Measurements from ENCODE around the gene GARIN5A.

Gene GARIN5A

GRCh38 chr19:50478901-50479715, 2.5 kb upstream of the GARIN5A start:
- H3K27ac ChIP-seq (replicated peaks), result no peak overlapping the region
- no peak for DNase-seq (ENCODE audit: low read depth in 1 of 2, low spot score in 1 of 2)
- TF ChIP-seq SPI1 (IDR thresholded peaks at IDR 0.05; ENCODE audit: borderline replicate concordance, low read depth), result no peak
- no peak for TF ChIP-seq POLR2AphosphoS5 (IDR thresholded peaks at IDR 0.05; ENCODE audit: low read depth)
- TF ChIP-seq REST (IDR thresholded peaks at IDR 0.05; ENCODE audit: insufficient replicate concordance, low read depth), result no peak
- TF ChIP-seq CTCF (IDR thresholded peaks at IDR 0.05; ENCODE audit: insufficient read depth, low read length), result peak; percentile 10
- H3K4me3 ChIP-seq (replicated peaks; ENCODE audit: insufficient read depth, low read length), result no peak overlapping the region
- H3K27me3 ChIP-seq (ENCODE audit: insufficient read depth, poor library complexity, severe bottlenecking), result no peaks in the 10 kb centered on the region

- no peak overlapping the region for H3K27ac ChIP-seq (replicated peaks)
- TF ChIP-seq SPI1 (IDR thresholded peaks at IDR 0.05; ENCODE audit: borderline replicate concordance, low read depth), result no peak
- TF ChIP-seq CTCF (IDR thresholded peaks at IDR 0.05; ENCODE audit: insufficient read depth, low read length), result no peak
- TF ChIP-seq GABPA (IDR thresholded peaks at IDR 0.05; ENCODE audit: low read depth), result no peak
- no peak for TF ChIP-seq REST (IDR thresholded peaks at IDR 0.05; ENCODE audit: insufficient replicate concordance, low read depth)
- TF ChIP-seq POLR2AphosphoS5 (IDR thresholded peaks at IDR 0.05; ENCODE audit: low read depth), result no peak
- H3K27me3 ChIP-seq (ENCODE audit: insufficient read depth, poor library complexity, severe bottlenecking), result no peaks in the 10 kb centered on the region
- DNase-seq (ENCODE audit: low read depth in 1 of 2, low spot score in 1 of 2), result no peak
- H3K4me3 ChIP-seq (replicated peaks; ENCODE audit: insufficient read depth, low read length), result no peak overlapping the region
Observed at GRCh38 chr19:50477751-50478515, 1.3 kb upstream of the GARIN5A start.

- Histone ChIP-seq H3K27ac (replicated peaks) (peak overlapping the region; percentile 67), H3K4me3 (replicated peaks; ENCODE audit: insufficient read depth, low read length) (peak overlapping the region; percentile 75), H3K27me3 (ENCODE audit: insufficient read depth, poor library complexity, severe bottlenecking) (no peaks in the 10 kb centered on the region)
- no peak for TF ChIP-seq GABPA (IDR thresholded peaks at IDR 0.05; ENCODE audit: low read depth)
- no peak for TF ChIP-seq POLR2AphosphoS5 (IDR thresholded peaks at IDR 0.05; ENCODE audit: low read depth)
- DNase-seq (ENCODE audit: low read depth in 1 of 2, low spot score in 1 of 2), result no peak
Observed at GRCh38 chr19:50476907-50477238, 225 bp upstream of the GARIN5A start.

- no peak for DNase-seq (ENCODE audit: low read depth in 1 of 2, low spot score in 1 of 2)
- TF ChIP-seq REST (IDR thresholded peaks at IDR 0.05; ENCODE audit: insufficient replicate concordance, low read depth), result no peak
- no peak for TF ChIP-seq POLR2AphosphoS5 (IDR thresholded peaks at IDR 0.05; ENCODE audit: low read depth)
- no peak for TF ChIP-seq GABPA (IDR thresholded peaks at IDR 0.05; ENCODE audit: low read depth)
- no peak for TF ChIP-seq CTCF (IDR thresholded peaks at IDR 0.05; ENCODE audit: insufficient read depth, low read length)
- TF ChIP-seq SPI1 (IDR thresholded peaks at IDR 0.05; ENCODE audit: borderline replicate concordance, low read depth), result no peak
- H3K4me3 ChIP-seq (replicated peaks; ENCODE audit: insufficient read depth, low read length), result no peak overlapping the region; the same call in 1 of the 2 replicates
- H3K27ac ChIP-seq (replicated peaks), result no peak overlapping the region
- no peaks in the 10 kb centered on the region for H3K27me3 ChIP-seq (ENCODE audit: insufficient read depth, poor library complexity, severe bottlenecking)
Observed at GRCh38 chr19:50475736-50476223, 868 bp downstream of the GARIN5A start.

All from HL-60 (cell line).